ENCODE measurements around the gene DOCK7.

Gene DOCK7

GRCh38 chr1:62508187-62508758 lies 179.9 kb downstream of the DOCK7 start:
- Histone ChIP-seq H3K27ac (no peak overlapping the region), H3K4me3 (ENCODE audit: low read depth in 1 of 2, low read length in 1 of 2) (no peak overlapping the region), H3K36me3 (no peaks in the 10 kb centered on the region), H3K9me3 (no peaks in the 10 kb centered on the region), H3K4me1 (ENCODE audit: control insufficient read depth in 1 of 2, insufficient read depth in 1 of 2, low read depth in 1 of 2, low read length in 1 of 2) (no peaks in the 10 kb centered on the region), H3K27me3 (no peaks in the 10 kb centered on the region)
- TF ChIP-seq CTCF (IDR thresholded peaks at IDR 0.05): no peak

DNA sequence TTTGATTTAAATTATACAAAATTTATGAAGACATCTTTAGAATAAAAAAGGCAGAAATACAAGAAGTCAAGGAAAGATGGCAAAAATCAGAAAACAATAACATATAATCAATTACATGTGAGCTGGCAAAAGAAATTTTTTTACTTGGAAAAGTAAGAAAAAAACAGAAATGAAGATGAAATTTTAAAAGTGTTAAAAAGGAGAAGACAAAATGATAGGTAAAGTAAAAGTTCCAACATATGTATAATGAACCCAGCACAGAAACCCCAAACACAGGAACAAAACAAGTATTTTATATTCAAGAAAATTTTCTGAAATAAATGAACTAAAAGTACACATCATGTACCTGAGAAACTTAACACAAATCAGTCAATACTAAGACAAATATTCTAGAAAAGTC lies 188.0 kb downstream of the DOCK7 start:
- Histone ChIP-seq H3K4me3 (ENCODE audit: low read depth in 1 of 2, low read length in 1 of 2) (no peak overlapping the region), H3K27ac (no peak overlapping the region), H3K36me3 (no peaks in the 10 kb centered on the region), H3K9me3 (no peaks in the 10 kb centered on the region), H3K4me1 (ENCODE audit: control insufficient read depth in 1 of 2, insufficient read depth in 1 of 2, low read depth in 1 of 2, low read length in 1 of 2) (no peaks in the 10 kb centered on the region), H3K27me3 (no peaks in the 10 kb centered on the region)
- TF ChIP-seq CTCF (IDR thresholded peaks at IDR 0.05): no peak

GRCh38 chr1:62494137-62494536 lies 194.0 kb downstream of the DOCK7 start:
- H3K27me3 ChIP-seq: no peaks in the 10 kb centered on the region
- no peaks in the 10 kb centered on the region for H3K36me3 ChIP-seq
- no peak for TF ChIP-seq CTCF (IDR thresholded peaks at IDR 0.05)
- H3K4me3 ChIP-seq (ENCODE audit: low read depth in 1 of 2, low read length in 1 of 2): no peak overlapping the region
- H3K27ac ChIP-seq: no peak overlapping the region
- no peaks in the 10 kb centered on the region for H3K4me1 ChIP-seq (ENCODE audit: control insufficient read depth in 1 of 2, insufficient read depth in 1 of 2, low read depth in 1 of 2, low read length in 1 of 2)
- H3K9me3 ChIP-seq: no peaks in the 10 kb centered on the region

DNA sequence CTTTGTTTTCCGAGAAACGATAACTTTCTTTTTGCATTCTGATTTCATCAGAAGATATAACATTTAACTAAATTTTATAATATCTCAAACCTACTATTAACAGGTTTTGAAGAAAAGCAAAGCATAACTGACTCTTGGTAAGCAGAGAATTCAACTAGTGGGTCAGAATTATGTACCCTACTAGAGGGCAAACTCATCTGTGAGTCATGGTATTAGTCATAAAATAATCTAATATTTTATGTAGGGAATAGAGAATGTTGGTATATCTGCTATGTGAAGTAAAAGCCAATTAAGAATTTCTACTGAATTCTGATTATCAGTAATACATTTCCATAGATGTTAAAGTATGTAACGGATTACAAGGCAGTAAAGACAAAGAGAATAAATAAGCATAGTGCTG lies 194.5 kb downstream of the DOCK7 start:
- H3K27ac ChIP-seq: no peak overlapping the region
- no peaks in the 10 kb centered on the region for H3K9me3 ChIP-seq
- no peak overlapping the region for H3K4me3 ChIP-seq (ENCODE audit: low read depth in 1 of 2, low read length in 1 of 2)
- H3K36me3 ChIP-seq: no peaks in the 10 kb centered on the region
- TF ChIP-seq CTCF (IDR thresholded peaks at IDR 0.05): no peak
- H3K27me3 ChIP-seq: no peaks in the 10 kb centered on the region
- no peaks in the 10 kb centered on the region for H3K4me1 ChIP-seq (ENCODE audit: control insufficient read depth in 1 of 2, insufficient read depth in 1 of 2, low read depth in 1 of 2, low read length in 1 of 2)

DNA sequence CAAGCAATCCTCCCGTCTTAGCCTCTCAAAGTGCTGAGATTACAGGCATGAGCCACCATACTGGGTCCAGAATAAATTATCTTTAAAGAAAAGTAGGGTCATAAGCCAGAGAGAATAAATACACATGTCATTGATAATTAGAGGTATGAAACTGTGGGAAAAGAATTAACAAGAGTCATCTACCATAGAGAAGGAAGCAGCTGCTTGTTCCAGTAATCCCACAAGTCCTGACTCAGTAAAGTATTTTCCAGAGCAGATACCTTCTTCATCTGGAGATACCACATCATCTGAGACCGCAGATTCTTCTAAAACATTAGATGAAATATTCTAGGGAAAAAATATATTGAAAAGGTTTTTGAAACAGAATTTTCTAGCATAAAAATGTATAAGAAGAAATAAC lies 195.7 kb downstream of the DOCK7 start:
- Histone ChIP-seq H3K36me3 (no peaks in the 10 kb centered on the region), H3K4me3 (ENCODE audit: low read depth in 1 of 2, low read length in 1 of 2) (no peak overlapping the region), H3K27me3 (no peaks in the 10 kb centered on the region), H3K4me1 (ENCODE audit: control insufficient read depth in 1 of 2, insufficient read depth in 1 of 2, low read depth in 1 of 2, low read length in 1 of 2) (no peaks in the 10 kb centered on the region), H3K9me3 (no peaks in the 10 kb centered on the region), H3K27ac (no peak overlapping the region)
- TF ChIP-seq CTCF (IDR thresholded peaks at IDR 0.05): no peak

GRCh38 chr1:62487956-62488355 lies 200.2 kb downstream of the DOCK7 start:
- no peaks in the 10 kb centered on the region for H3K36me3 ChIP-seq
- TF ChIP-seq CTCF (IDR thresholded peaks at IDR 0.05): no peak
- no peak overlapping the region for H3K27ac ChIP-seq
- H3K9me3 ChIP-seq: no peaks in the 10 kb centered on the region
- H3K4me1 ChIP-seq (ENCODE audit: control insufficient read depth in 1 of 2, insufficient read depth in 1 of 2, low read depth in 1 of 2, low read length in 1 of 2): no peaks in the 10 kb centered on the region
- H3K4me3 ChIP-seq (ENCODE audit: low read depth in 1 of 2, low read length in 1 of 2): no peak overlapping the region
- H3K27me3 ChIP-seq: no peaks in the 10 kb centered on the region
